ENCODE measurements around the gene PRRX2. TPM values are rescaled to one million over a fixed set of nuclear protein-coding genes. Genes with fewer than 3 reads are reported as not detected.
A peak's percentile ranks its signal among the peaks of the same experiment; 100 is the strongest.

The PRRX2 gene
- total and polyA plus RNA-seq, 2 of the 13 experiments (the other 11 are each of a cell fraction or from before 2014, with no cell fraction given), result 0.05 TPM; not detected in 1

- TF ChIP-seq MEIS2 (CRISPR knock-in tag; IDR thresholded peaks at IDR 0.05), result no peak
- TF ChIP-seq ZFYVE20 (CRISPR knock-in tag; IDR thresholded peaks at IDR 0.05; ENCODE audit: borderline replicate concordance, low read depth), result no peak
- no peak for TF ChIP-seq ZNF660 (CRISPR knock-in tag; IDR thresholded peaks at IDR 0.05; ENCODE audit: borderline replicate concordance, low read depth)
- TF ChIP-seq, protein P1, sequence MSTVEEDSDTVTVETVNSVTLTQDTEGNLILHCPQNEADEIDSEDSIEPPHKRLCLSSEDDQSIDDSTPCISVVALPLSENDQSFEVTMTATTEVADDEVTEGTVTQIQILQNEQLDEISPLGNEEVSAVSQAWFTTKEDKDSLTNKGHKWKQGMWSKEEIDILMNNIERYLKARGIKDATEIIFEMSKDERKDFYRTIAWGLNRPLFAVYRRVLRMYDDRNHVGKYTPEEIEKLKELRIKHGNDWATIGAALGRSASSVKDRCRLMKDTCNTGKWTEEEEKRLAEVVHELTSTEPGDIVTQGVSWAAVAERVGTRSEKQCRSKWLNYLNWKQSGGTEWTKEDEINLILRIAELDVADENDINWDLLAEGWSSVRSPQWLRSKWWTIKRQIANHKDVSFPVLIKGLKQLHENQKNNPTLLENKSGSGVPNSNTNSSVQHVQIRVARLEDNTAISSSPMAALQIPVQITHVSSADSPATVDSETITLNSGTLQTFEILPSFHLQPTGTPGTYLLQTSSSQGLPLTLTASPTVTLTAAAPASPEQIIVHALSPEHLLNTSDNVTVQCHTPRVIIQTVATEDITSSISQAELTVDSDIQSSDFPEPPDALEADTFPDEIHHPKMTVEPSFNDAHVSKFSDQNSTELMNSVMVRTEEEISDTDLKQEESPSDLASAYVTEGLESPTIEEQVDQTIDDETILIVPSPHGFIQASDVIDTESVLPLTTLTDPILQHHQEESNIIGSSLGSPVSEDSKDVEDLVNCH (CRISPR knock-in tag; IDR thresholded peaks at IDR 0.05), result no peak
- no peak for TF ChIP-seq TRIM24 (CRISPR knock-in tag; IDR thresholded peaks at IDR 0.05)
- no peak for TF ChIP-seq FUBP1 (CRISPR knock-in tag; IDR thresholded peaks at IDR 0.05; ENCODE audit: borderline replicate concordance)
- TF ChIP-seq KLF12 (CRISPR knock-in tag; IDR thresholded peaks at IDR 0.05; ENCODE audit: borderline replicate concordance), result peak; percentile 57; the same call in 1 of the 2 replicates
- no peak for TF ChIP-seq IRX3 (CRISPR knock-in tag; IDR thresholded peaks at IDR 0.05; ENCODE audit: borderline replicate concordance, low read depth)
- TF ChIP-seq, protein P2, sequence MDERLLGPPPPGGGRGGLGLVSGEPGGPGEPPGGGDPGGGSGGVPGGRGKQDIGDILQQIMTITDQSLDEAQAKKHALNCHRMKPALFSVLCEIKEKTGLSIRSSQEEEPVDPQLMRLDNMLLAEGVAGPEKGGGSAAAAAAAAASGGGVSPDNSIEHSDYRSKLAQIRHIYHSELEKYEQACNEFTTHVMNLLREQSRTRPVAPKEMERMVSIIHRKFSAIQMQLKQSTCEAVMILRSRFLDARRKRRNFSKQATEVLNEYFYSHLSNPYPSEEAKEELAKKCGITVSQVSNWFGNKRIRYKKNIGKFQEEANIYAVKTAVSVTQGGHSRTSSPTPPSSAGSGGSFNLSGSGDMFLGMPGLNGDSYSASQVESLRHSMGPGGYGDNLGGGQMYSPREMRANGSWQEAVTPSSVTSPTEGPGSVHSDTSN (CRISPR knock-in tag; IDR thresholded peaks at IDR 0.05), result no peak
- TF ChIP-seq CREBL2 (CRISPR knock-in tag; IDR thresholded peaks at IDR 0.05; ENCODE audit: borderline replicate concordance), result no peak
- TF ChIP-seq ZNF772 (CRISPR knock-in tag; IDR thresholded peaks at IDR 0.05), result no peak
- TF ChIP-seq, protein P3, sequence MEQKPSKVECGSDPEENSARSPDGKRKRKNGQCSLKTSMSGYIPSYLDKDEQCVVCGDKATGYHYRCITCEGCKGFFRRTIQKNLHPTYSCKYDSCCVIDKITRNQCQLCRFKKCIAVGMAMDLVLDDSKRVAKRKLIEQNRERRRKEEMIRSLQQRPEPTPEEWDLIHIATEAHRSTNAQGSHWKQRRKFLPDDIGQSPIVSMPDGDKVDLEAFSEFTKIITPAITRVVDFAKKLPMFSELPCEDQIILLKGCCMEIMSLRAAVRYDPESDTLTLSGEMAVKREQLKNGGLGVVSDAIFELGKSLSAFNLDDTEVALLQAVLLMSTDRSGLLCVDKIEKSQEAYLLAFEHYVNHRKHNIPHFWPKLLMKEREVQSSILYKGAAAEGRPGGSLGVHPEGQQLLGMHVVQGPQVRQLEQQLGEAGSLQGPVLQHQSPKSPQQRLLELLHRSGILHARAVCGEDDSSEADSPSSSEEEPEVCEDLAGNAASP (CRISPR knock-in tag; IDR thresholded peaks at IDR 0.05; ENCODE audit: borderline replicate concordance), result no peak
- no peak for TF ChIP-seq ZNF33B (CRISPR knock-in tag; IDR thresholded peaks at IDR 0.05)
- TF ChIP-seq ZNF773 (CRISPR knock-in tag; IDR thresholded peaks at IDR 0.05; ENCODE audit: borderline replicate concordance), result no peak
- no peak for TF ChIP-seq HMG20A (CRISPR knock-in tag; IDR thresholded peaks at IDR 0.05; ENCODE audit: borderline replicate concordance)
- TF ChIP-seq MXD3 (CRISPR knock-in tag; IDR thresholded peaks at IDR 0.05), result peak; percentile 44; the same call in 1 of the 2 replicates
- no peak for TF ChIP-seq ZNF430 (CRISPR knock-in tag; IDR thresholded peaks at IDR 0.05)
These were observed 72.2 kb downstream of the PRRX2 start (continued) for GRCh38 chr9:129737479-129738274.

All from HepG2 (cell line).